Endothelial cell of coronary artery (primary cell): ENCODE measurements around the gene HGF. TPM values are rescaled to one million over a fixed set of nuclear protein-coding genes. Genes with fewer than 3 reads are reported as not detected.

ENCODE experiments used
- total RNA-seq: library from RNA; depleted of rRNA; stranded (reverse); fragments of >200 nt; gene quantifications from 2 replicates; pipeline ENCODE4 v1.2.3, GENCODE V29; 2014

HGF gene
- 0.09 and 4.0 TPM in 2 replicates for total RNA-seq

GRCh38 chr7:81769891-81770727 is at the start of gene HGF:
Gene HGF (minus strand): TSS chr7:81770047. CDS start chr7:81769971, 76 bp downstream.

